Nucleus accumbens (tissue), 56 donors: ENCODE results near the gene BUB1.
A peak's percentile ranks its signal among the peaks of the same experiment; 100 is the strongest.
"Not testable (repeated sequence)": the region's sequence is repeated elsewhere in the genome, so short reads cannot be mapped to it uniquely, and the experiment has no call there.

ENCODE experiments used
- DNase-seq, 56 donors: peaks; one replicate each; lab custom pipeline; 2025; lab: John Stamatoyannopoulos, UW

BUB1 gene

DNA sequence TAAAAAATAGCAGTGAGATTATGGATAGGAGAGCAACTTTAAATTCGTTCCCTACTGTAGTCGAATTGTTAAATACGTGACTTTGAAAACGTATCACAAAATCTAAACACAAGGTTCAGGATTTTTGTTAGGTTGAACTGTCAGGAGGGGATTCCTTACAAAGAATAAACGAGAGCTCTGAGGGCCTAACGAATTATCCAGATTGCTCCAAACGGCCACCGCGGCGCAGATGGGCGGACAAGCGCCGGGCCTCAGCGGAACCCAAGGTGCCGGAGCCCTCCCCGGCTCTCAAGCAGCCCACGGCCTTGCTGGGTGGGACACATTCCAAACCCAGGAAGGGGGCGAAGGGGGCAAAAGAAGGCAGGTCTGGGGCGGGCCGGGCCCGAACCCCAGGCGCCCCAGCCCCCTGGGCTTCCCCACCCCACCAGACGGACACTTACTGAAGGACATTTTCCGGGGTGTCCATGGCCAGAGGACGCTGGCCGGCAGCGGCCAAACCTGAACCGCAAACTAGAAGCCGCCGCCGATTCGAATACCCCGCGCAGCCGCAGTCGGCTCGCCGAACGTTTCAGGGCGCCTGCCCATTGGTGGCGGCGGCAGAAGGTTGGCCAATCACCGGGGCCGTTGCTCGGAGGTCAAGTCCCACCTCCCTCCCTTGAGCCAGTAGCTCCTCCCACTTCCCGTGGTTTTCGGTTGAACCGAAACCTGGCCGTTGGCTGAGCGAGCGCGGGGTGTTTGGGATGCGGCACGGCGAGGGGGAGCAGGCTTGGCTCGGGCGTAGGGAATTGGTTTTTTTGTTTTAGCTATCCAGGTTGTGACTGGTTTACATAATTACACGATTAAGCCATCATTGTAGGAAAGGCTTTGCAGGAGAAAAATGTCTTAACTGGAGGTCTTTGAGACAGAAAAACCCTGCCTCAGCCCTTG is at the start of gene BUB1:
Gene BUB1, minus strand, starts transcription at position 534 of the 927 bp plus-strand sequence. Its CDS starts 68 bp downstream, at position 466.
- peak in 55 of 56 donors; percentile 56 to 97 (median 90) for DNase-seq

GRCh38 chr2:110726285-110726684 is 48.4 kb upstream of the BUB1 start:
- no peak for DNase-seq

- no peak for DNase-seq
Measured at GRCh38 chr2:110725859-110726258, 48.0 kb upstream of the BUB1 start.

GRCh38 chr2:110725370-110725769 is 47.5 kb upstream of the BUB1 start:
- DNase-seq = no peak

- no peak for DNase-seq
Measured at GRCh38 chr2:110724820-110725219, 47.0 kb upstream of the BUB1 start.

DNA sequence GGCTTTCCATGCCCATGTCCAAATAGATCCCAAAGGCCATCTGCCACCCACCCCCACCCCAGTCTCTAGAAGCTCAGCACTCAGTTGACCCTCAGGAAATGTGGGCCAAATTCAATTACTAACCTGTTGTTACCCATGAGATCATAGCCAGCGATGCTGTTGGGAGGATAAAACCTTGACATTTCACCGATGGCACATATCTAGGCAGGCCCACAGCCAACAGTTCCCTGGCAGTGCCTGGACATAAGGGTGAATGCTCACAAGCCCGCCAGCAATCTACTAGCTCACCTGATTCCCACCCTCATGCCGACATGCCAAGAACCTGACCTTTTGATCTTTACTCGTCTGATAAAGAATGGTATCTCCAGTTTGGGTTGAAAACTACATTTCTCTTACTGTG is 42.7 kb upstream of the BUB1 start:
- DNase-seq = no peak

- DNase-seq = no peak
Measured at GRCh38 chr2:110718990-110719389, 41.1 kb upstream of the BUB1 start.

- no peak for DNase-seq
Measured at GRCh38 chr2:110718382-110718781, 40.5 kb upstream of the BUB1 start.

- DNase-seq = peak in 10 of 56 donors; percentile 2 to 27 (median 8)
Measured at GRCh38 chr2:110717734-110718133, 39.9 kb upstream of the BUB1 start.

GRCh38 chr2:110716959-110717645 is 39.2 kb upstream of the BUB1 start:
- no peak for DNase-seq

GRCh38 chr2:110714452-110715224 is 36.8 kb upstream of the BUB1 start:
- no peak for DNase-seq

DNA sequence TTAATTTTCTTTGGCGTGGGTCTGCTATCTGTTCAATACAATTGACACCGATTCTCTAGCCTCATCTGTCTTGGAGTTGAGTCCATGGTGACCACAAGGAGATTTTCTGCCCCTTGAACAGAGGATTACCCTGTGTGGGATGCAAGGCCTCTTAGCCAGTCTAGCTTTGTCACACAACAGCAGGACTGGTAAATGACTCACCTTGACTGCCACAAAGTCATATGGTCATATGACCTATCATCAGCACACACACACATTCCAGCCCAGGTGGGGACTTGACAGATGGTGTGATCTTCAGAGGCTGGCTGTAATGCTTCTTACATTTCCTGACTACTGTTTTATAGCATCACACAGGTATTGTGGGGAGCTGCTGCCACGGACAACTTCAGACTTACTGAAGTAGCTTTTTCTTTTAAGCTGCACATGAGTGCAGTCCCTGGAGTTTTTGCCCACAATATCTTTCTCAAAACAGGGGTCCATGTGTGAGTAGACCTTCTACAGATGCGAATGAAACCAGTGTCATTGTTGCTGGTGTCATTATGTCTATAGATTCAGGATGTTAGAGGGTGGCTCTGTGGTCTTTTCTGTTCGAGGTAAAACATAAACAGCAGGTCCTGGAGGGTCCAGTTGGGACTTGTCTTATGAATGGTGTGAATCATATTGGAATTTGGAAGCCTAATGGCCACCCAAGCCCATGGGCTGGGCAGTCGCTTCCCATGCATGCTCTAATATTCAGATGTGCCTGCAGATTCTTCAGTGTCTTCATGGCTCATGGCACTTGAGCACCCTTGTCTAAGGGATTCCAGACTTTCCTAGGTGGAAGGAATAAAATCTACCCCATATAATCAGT is 35.9 kb upstream of the BUB1 start:
- no peak for DNase-seq

GRCh38 chr2:110712737-110713136 is 34.9 kb upstream of the BUB1 start:
- no peak for DNase-seq

GRCh38 chr2:110708455-110708854 is 30.6 kb upstream of the BUB1 start:
- DNase-seq = no peak

GRCh38 chr2:110707386-110707965 is 29.6 kb upstream of the BUB1 start:
- no peak for DNase-seq

GRCh38 chr2:110702514-110703380 is 24.9 kb upstream of the BUB1 start:
- DNase-seq = no peak

DNA sequence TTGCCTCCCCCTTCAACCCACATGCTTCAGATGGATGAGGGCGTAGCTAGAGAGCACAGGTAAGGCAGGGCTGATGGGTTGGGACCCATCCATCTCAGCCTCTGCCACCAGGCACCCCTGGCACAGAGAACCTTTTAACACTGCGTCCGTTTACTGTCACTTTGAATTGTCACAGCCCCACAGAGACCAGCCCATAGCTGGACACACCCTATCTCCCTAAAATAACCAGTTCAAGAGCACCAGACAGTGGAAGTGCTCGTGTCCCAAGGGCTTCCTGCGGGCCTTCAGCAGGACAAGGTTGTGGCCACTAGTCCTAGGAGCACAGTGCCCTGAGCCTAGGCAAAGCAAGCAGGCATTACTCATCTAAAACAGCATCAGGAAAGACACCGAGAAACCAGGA is 20.4 kb upstream of the BUB1 start:
- not testable (repeated sequence) for DNase-seq

DNA sequence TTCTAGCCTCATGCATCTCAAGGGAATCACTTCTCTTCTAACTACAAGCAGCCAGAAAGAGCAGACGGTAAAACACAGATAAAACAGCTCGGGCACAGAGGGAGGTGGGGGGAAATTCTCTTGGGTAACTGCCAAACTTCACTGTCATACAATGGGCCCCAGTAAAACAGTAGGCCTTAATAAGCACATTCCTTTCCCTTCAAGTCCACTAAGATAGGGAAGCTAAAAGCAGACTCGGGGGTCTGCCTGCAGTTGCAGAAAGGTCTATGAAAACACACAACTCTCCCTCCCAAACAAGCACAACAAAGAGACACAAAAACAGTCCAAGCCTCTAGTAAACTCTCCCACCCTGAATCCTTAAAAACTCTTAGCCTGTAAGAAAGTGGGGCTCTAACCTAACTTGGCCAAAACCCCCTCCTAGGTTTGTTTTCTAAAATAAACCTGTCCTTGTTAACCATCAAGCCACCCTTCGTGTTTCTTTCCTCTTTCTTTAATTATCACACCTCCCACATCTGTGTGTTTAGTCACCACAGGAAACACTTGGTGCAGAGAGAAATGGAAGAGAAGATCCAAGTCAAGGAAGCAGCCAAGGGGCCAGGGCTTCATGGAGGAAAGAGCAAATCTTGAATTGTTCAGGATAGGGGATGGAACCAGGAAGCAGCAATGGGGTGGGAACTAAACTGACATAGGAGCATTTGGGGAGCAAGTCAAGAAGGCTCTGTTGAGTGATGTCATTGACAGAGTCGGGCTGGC is 17.5 kb upstream of the BUB1 start:
- not testable (repeated sequence) for DNase-seq
